DND-41 (cell line): Measurements from ENCODE around the gene RYR3.

Experiments
- EZH2 ChIP-seq: IDR thresholded peaks from 3 replicates; pipeline ENCODE4 v1.6.1; 2012; ENCODE audit warnings: borderline replicate concordance, low read depth, mild to moderate bottlenecking, moderate library complexity, low read length, inconsistent platforms; ENCODE audit not compliant: severe bottlenecking
- TF ChIP-seq, protein P1 (sequence below): IDR thresholded peaks from 2 replicates; pipeline ENCODE4 v1.5.1; 2012; ENCODE audit warnings: borderline replicate concordance, low read length, moderate library complexity, mild to moderate bottlenecking; ENCODE audit not compliant: poor library complexity, severe bottlenecking; ENCODE audit errors: extremely low read depth

DNA sequence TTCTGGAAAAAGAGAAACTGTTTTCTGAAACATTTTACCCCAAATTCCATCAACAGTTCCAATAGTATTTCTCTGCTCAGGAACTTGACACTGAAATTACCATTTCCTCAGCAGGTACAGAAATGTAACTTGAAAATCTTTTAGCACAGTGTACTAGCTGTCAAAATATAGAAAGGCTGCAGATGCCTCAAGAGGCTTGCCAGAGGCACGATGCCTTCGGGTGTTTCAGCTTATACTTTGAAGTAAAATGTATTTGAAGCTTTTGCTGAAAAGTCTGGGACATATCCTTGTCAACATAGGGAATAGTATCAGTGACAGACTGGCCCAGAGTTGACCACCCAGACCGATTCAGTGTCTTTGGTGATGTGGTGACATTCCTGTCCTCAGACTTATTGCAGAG is 503.1 kb downstream of the RYR3 start:
- TF ChIP-seq, protein P1, sequence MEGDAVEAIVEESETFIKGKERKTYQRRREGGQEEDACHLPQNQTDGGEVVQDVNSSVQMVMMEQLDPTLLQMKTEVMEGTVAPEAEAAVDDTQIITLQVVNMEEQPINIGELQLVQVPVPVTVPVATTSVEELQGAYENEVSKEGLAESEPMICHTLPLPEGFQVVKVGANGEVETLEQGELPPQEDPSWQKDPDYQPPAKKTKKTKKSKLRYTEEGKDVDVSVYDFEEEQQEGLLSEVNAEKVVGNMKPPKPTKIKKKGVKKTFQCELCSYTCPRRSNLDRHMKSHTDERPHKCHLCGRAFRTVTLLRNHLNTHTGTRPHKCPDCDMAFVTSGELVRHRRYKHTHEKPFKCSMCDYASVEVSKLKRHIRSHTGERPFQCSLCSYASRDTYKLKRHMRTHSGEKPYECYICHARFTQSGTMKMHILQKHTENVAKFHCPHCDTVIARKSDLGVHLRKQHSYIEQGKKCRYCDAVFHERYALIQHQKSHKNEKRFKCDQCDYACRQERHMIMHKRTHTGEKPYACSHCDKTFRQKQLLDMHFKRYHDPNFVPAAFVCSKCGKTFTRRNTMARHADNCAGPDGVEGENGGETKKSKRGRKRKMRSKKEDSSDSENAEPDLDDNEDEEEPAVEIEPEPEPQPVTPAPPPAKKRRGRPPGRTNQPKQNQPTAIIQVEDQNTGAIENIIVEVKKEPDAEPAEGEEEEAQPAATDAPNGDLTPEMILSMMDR = no peak
- no peak for TF ChIP-seq EZH2
